GM03348 (cell line): Measurements from ENCODE around the gene ADIPOR1.

Experiments used
- DNase-seq: peaks from one replicate; pipeline ENCODE4 v3.0.0; 2012; ENCODE audit warnings: low spot score

The ADIPOR1 gene

DNA sequence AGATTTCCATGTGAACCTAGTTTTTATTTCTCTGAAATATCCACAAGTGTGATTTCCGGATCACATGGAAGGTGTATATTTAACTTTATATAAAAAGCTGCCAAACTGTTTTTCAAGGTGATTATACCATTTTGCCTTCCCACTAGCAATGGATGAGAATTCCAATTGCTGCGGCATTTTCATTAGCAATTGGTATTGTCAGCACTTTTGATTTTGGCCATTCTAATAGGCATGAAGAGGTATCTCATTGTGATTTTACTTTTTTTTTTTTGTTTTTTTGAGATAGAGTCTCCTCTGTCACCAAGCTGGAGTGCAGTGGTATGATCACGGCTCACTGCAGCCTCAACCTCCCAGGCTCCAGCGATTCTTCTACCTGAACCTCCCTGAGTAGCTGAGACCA, 13.9 kb upstream of the ADIPOR1 start:
- no peak for DNase-seq

DNA sequence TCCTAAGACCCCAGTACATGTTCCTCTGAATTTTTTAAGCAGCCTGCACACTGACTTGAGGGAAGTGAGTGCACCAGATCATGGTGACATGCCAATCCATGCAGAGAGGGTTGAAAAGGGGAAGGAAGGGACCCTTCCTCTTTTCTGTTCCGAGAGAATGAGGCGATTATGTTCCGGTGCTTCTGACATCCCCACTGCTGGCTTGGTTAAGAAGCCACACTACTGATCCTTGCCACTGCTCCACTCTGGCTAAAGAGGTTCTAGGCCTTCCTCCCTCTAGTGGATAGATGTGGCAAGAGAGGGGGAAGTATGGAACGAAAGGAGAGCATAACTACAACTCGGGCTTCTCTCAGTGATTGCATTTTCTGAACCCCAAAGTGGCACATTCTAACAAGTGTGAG, 10.8 kb upstream of the ADIPOR1 start:
- DNase-seq: peak; percentile 79

DNA sequence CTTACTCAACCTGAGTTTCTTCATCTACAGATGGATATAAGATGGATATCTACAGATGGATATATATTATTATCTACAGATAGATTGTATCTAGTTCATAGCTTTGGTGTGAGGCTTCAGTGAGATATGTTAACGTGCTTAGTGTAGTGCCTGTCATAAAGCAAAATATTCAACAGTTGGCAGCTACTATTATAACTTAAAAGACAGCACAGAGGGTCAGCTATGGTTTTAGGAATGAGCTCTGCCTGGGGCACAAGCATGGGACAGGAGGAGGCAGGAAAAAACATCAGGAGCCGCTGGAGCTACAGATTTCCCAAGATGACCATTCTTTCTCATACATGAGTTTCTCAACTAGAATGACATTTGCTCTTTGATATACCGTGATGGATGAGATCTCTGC, 10.2 kb upstream of the ADIPOR1 start:
- DNase-seq: no peak

DNA sequence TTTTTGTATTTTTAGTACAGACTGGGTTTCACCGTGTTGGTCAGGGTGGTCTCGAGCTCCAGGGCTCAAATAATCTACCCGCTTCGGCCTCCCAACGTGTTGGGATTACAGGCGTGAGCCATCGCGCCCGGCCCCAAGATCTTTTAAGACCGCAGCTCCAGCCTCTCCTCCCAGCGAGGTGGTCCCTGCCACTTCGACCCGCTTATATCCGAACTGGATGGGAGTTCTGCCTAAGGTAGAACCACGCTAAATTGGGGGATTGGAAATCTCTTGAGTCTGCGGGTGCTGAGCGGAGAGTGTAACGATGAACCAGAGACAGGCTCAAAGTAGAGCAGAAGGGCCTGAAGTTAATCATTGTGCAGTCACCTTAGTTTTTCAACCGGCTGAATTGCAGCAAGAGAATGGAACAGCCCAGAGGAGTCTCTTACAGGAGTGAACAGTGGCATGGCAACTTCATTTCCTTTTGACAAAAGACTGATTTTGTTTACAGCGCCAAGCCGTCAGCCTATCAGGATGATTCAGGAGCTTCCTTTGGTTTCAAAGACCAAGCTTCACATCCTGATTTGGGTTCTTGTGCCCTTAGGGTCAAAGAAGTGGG, 9.7 kb upstream of the ADIPOR1 start:
- no peak for DNase-seq

DNA sequence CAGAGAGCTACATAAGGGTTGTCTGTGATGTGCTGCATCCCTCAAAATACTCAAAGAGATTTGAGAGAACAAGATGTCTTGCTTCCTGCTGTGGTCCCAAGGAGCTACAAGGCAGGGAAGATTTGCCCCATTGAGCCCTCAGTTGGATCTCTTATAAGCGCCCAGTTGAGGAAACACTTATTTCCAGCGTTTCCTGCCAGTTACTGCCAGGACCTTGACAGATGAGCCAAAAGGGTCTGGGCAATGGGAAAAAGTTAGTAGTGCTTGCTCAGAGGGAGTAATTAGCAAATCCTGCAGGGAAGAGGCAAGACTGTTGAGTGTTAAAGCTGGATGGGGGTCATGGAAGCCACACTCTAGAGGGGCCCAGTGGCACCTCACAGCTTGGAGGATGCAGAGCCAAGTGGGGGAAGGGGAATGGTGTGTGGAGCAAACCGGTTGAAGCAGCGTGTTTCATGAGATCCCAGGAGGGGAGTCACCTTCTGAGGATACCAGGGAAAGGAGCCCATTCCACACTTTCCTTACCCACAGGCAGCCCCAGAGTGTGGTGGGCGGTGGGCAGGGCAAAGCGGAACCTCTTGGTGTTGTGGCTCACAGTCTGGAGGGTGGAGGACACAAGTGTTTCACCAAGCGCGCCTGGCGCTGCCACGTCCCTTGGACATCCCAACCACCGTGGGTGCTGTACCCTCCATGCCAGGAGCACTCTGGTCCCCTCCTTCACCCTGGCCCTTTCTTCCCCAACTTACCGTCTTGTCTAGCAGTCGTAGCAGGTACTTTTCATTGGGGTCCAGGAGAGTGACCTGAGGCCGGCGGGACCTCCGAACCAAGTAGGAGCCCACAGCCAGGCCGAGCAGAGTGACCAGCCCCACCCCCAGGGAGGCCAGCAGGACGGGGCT, 8.1 kb upstream of the ADIPOR1 start:
- DNase-seq: no peak

DNA sequence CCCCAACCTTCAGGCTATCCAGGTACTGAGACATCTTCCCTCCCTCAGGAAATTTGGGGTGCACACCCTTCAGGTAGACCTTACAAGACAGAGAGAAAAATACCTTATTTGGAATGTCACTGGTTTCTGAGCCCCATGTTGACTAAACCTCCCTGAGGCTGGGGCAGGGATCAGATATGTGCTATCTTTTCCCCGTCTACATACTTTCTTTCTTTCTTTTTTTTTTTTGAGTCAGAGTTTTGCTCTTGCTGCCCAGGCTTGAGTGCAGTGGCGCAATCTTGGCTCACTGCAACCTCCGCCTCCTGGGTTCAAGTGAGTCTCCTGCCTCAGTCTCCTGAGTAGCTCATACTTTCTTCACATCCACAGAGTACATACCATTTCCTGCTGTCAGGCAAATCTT, 7.3 kb upstream of the ADIPOR1 start:
- no peak for DNase-seq

DNA sequence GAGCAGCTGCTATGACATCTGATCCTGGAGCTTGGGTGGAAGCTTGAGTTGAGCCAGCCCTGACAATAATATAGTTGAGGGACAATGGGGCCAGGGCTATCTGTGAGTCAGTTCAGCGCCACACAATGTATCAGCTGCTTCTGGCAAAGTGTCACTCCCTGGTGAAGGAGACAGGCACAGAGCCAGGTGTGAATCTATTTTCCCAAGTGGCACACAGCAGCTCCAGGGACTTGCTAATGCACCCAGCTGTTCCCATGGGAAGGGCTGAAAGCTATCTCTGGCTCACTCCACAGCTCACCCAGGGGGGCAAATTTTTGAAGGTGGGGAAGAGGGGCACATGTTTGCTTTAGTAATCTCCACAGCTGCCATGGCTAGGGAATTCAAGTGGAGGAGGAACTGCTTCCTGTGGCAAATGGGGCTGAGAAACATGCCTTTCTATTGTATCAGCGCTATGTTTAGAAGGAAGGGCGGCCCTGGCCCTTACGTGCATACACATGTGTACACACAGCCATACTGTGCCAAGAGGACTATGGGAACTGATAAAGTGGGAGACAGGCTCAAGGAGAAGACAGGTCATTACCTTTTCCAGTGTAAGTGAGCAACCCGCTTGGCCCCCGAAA, 6.8 kb upstream of the ADIPOR1 start:
- DNase-seq: no peak

DNA sequence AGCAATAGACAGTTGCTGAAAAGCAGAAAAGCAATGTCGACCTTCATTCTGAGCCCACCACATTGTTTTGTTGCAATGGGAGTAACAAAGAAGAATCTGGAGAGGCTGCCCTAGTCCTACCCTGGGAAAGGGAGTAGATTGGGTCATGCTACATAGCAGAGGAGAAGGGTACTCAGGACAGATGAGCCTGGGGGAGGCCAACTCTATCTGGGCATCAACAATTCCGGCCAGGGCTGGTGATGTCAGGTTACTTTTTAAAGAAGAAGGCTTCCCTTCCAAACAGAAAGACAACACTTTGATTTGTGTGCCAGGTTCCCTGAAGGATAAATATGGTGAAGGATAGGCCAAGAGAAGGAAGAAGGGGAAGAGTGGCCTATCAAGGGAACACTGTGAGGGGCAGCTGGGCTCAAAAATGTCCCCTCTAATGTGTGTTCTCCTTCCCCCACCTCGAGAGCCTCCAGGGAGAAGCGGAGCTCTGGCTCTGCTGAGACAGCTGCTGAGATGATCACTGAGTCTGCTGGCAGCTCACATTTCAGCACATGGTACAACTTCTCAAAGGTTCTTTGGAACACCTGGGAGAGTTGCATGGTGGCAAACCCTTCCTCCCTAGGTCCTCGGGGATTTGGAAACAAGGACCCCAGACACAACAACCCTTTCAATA, 3.2 kb upstream of the ADIPOR1 start:
- DNase-seq: no peak

DNA sequence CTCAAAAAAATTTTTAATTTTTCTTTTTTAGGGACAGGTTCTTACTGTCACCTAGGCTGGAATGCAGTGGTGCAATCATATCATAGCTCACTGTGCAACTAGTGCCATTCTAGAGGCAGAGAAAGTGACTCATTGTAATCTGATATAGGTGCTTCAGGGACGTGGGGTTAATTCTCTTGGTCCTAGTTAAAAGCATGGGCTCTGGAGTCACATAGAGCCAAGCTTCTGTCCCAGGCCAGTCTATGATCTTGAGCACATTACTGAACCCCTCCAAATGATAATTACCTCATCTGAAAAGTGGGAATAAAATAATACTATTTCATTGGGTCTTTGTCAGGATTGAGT, 1.1 kb upstream of the ADIPOR1 start:
- no peak for DNase-seq

DNA sequence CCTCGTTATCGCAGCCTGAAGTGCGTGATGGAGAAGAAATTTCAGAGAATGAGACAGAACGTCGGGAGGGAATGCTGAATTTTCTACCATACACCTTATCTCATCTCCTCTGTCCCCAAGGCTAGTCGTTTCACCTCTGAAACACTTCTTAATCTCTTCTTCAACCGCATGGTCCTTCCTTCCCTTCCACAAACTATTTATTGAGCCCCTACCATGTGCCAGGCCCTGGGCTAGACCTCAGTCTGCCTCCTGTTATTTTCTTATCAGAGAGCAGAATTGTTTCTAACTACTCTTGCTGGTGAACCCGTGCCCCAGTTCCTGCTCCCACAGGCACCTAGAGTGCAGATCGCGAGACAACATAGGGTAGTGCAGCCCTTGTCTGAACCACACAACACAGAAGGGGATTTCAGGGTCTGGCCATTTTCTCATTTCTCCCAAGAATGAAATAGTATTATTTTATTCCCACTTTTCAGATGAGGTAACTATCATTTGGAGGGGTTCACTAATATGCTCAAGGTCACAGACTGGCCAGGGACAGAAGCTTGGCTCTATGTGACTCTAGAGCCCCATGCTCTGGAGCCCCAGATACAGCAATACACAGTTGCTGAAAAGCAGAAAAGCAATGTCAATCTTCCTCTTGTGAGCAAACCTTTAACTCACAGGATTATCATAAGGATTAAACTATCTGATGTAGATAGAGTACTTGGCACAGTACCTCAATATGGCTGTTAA, 598 bp upstream of the ADIPOR1 start:
- no peak for DNase-seq

DNA sequence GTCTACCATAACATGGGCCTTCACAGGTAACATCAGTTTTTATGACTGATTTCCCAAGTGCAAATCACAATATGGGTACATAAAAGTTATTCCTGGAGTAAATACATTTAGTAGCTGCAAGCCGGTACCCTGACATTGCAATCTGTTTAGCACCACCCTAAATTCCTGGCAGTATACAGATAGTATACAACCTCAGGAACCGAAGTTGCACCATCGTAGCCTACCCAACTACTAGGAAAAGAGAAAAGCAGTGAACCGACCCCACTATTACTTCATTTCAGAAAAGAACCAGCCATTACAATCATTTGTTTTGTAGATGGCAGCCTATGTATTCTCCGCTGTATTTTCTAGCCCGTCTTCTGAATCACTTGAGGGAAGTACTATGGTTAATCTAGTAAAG, 1.1 kb downstream of the ADIPOR1 start:
- DNase-seq: no peak

DNA sequence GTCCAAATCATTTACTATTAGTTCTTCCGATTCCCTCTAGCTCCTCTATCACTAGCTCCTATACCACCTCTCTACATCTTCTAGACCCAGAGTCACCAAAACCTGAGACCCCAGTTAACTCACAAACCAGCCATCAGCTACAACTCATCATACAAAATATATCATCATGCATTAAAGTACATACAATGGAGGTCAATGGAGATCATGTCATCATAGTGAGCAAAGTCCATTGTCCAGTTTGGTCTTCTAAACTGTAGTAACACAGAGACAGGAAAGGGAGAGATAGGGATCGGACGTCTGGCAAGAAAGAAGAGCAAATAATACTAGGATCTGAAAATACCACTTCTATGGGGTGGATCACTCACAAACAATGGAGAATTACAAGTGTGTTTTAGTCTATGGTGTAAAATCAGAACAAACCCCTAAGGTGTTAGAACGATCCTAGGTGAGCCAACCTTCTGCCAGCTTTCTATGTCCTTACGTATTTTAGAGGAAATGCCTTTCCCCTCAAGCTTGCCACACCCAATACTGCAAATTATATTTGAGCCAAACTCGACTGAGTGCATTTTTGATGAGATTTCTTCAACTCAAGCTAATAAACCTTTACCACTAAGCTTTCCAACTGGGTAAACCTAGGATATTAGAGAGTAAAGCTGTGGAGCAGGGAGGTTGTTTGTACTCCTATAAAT, 3.9 kb downstream of the ADIPOR1 start:
- no peak for DNase-seq

DNA sequence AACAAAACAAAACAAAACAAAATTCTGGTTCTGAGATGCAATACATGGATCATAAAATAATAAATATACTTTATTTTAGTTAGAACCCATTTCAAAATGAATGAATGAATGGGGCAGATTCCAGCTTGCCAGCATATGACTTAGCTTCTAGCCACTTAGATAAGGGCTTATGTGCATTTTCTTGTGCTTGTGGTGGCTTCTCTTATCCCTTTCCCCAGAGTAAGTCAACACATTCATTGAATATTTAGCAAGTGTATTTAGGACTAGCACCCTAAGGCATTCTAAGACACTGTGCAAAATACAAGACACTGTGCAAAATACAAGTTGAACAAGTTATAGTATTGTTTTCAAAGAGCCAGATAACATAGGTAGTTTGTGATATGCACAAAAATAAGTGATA, 4.7 kb downstream of the ADIPOR1 start:
- DNase-seq: no peak

DNA sequence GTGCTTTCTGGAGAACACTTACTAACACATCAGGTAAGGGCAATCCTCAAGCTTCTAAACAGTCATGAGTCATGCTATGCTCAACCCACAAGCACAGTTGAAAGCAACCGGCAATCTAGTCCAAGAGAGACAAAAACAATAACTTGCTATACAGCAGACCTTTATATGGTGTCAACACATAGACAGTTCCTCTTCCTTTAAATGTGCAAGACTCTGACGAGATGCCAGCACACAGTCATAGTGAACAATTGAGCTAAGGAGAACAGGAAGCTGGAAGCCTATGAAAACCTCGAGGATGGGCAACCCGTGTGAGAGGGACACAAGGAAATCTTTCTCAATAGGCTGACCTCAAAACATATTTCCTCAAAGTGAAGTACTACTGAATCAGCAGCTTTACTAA, 5.3 kb downstream of the ADIPOR1 start:
- peak; percentile 27 for DNase-seq

DNA sequence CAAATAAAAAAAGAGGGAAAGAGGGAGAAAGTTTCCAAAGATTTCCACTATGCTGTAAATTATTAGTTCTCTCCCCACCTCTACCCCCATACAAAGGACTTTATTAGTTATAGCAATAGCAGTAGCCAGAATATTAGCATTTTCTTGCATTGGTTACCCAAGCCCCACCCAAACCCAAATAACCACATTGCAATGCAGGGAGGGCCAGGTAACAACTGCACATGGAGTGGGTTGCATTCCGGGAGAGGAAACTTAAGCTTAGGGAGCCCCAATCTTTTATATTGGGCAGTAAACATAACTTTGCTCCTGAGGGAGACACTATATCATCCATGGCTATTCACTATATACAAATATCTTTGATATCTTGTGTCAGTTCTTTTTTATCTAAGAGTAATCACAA, 6.0 kb downstream of the ADIPOR1 start:
- no peak for DNase-seq

DNA sequence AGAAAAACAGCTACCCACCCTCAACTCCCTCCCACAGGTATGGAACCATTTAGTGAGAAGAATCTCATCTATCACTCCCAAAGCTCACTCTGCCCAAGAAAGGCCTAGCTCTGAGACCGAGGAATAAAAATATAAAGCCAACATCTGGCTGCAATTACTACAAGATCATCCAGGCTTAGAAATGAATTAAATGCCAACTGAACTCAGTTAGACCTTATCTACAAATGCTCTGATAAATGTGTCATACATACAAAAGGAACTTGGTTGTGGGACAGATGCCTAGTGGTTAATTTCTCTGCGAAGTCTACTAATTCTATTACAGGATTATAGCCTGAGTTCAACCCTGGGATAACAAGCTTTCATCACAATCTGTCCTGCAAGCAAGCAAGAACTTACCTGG, 6.7 kb downstream of the ADIPOR1 start:
- peak; percentile 20 for DNase-seq

DNA sequence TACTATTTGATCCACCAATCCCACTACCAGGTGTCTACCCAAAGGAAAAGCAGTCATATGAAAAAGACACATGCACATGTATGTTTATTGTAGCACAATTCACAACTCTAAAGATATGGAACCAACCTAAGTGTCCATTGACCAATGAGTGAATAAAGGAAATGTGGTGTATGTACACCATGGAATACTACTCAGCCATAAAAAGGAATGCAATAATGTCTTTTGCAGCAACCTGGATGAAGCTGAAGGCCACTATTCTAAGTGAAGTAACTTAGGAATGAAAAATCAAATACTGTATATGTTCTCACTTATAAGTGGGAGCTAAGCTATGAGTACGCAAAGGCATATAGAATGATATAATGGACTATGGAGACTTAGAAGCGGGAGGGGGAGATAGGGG, 12.6 kb downstream of the ADIPOR1 start:
- DNase-seq: no peak

DNA sequence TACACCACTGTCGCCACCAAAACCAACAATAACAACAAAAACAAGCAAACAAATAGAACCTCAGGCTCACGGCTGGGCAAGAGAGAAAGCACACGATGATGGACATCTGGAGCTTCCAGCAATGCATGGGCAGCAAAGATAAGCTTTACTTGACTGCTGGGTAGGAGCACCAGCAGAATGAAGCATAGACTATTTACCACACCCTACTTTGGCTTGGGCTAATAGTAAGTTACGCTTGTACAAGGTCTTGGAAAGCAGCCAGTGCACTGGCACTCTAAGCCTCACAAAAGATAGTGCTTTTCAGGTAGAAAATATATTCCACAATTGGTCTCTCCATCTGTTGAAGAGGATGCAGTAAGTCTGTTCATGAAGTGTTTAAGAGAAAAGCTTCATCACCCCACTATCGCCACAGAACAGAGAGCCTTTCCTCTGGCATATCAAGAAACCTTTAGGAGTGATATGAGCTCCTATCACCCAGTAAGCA, 13.6 kb downstream of the ADIPOR1 start:
- DNase-seq: no peak

DNA sequence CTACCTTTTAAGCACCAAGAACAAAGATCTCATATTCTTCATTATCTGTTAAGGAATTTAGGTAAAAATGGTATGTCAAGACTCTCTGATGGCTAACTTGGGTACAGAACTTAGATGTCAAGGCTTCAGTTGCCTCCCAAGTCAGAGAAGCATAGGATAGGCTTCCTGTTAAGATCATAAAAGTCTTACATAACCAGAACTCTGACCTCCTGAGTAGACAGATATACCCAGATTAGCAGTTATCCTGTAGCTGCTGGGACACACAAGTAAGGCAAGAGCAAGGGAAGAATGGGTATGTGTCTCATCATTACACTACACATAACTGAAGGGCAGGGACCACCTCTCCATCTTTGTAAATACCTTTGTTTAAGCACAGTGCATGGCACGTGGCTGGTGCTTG, 15.7 kb downstream of the ADIPOR1 start:
- DNase-seq: no peak

DNA sequence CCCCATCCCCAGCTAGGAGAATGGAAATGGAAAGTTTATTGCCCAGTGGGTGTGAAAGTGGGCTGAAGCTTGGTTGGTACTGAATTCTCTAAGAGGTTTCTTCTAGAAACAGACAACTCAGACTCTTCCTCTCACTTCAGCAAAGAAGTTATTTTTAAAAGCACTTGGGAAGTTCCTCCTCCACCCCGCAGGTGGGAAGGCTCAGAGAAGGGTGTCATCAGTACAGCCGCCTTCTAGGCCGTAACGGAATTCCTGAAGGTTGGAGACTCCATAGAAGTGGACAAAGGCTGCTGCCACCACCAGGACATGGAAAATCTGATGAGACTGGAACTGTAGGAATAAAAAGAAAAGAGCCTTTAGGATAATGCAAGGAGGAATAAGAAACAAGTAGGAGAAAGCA, 16.7 kb downstream of the ADIPOR1 start:
- DNase-seq: no peak

DNA sequence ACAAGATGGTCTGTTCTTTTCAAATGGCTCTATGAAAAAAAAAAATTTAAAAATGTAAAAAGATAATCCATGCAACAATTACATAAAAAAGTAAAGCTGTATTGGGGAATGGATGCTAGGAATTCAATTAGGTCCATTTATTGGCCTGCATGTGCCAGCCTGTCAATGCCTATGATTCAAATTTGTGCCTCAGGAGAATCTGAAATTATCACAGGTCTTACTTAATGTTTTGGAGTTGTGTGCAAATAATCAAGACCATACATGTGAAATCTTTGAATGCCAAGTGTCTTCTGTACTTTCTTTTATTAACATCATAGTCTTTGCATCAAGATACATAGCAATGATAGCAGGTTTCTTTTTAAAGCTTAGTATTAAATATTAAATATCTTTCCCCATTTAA, 17.6 kb downstream of the ADIPOR1 start:
- no peak for DNase-seq
